Epithelial cell of esophagus (primary cell): Measurements from ENCODE around the gene PSG11.
A peak's percentile ranks its signal among the peaks of the same experiment; 100 is the strongest.

Source experiments
- DNase-seq: peaks from one replicate; pipeline ENCODE4 v3.0.0; 2010; ENCODE audit warnings: low read depth
- H3K4me3 ChIP-seq: 2 replicates; pipeline ENCODE4 v1.5.1; 2011; ENCODE audit warnings: mild to moderate bottlenecking, low read length, control low read depth
- CTCF ChIP-seq: IDR thresholded peaks from 2 replicates; pipeline ENCODE4 v1.5.1; 2011; ENCODE audit warnings: low read depth, mild to moderate bottlenecking, low read length, control low read depth, inconsistent platforms; ENCODE audit not compliant: insufficient read depth; ENCODE audit errors: missing control alignments

Gene PSG11

GRCh38 chr19:42965176-42965575 lies 61.1 kb downstream of the PSG11 start:
- no peak for TF ChIP-seq CTCF
- no peak overlapping the region for H3K4me3 ChIP-seq
- peak; percentile 59 for DNase-seq

GRCh38 chr19:42961119-42961518 lies 65.2 kb downstream of the PSG11 start:
- no peak overlapping the region for H3K4me3 ChIP-seq
- TF ChIP-seq CTCF: no peak
- no peak for DNase-seq
